DOHH2 (cell line): ENCODE measurements around the gene ZNRD2.

ENCODE experiments used
- H3F3A ChIP-seq: fragments of 200-600 bp; sonication (generic), shearing (Covaris generic); 2 replicates; pipeline ENCODE4 v1.6.0; 2016; ENCODE audit warnings: antibody characterized with exemption, mild to moderate bottlenecking; ENCODE audit not compliant: control insufficient read depth, insufficient read depth
- H3K27ac ChIP-seq: fragments of 200-600 bp; sonication (generic); 2 replicates; pipeline ENCODE4 v1.5.1; 2014; ENCODE audit warnings: low read depth, mild to moderate bottlenecking, low read length, moderate library complexity
- H3K27me3 ChIP-seq: fragments of 200-600 bp; sonication (generic); 2 replicates; pipeline ENCODE4 v1.6.1; 2014; ENCODE audit warnings: mild to moderate bottlenecking, low read length, mixed read lengths; ENCODE audit not compliant: control insufficient read depth
- H3K36me3 ChIP-seq: fragments of 200-600 bp; sonication (generic); 2 replicates; pipeline ENCODE4 v1.6.1; 2014; ENCODE audit warnings: mild to moderate bottlenecking, low read length, moderate library complexity, mixed read lengths; ENCODE audit not compliant: control insufficient read depth
- H3K4me1 ChIP-seq: fragments of 200-600 bp; sonication (generic); 2 replicates; pipeline ENCODE4 v1.6.1; 2014; ENCODE audit warnings: mild to moderate bottlenecking, low read length, mixed read lengths; ENCODE audit not compliant: control insufficient read depth
- H3K4me2 ChIP-seq: fragments of 200-600 bp; sonication (generic); 2 replicates; pipeline ENCODE4 v1.6.0; 2014; ENCODE audit warnings: mild to moderate bottlenecking, low read length, moderate library complexity
- H3K4me3 ChIP-seq: fragments of 200-600 bp; sonication (generic); 2 replicates; pipeline ENCODE4 v1.5.1; 2014; ENCODE audit warnings: mild to moderate bottlenecking, low read length, mixed read lengths
- H3K79me2 ChIP-seq: fragments of 200-600 bp; sonication (generic); 2 replicates; pipeline ENCODE4 v1.6.1; 2014; ENCODE audit warnings: mild to moderate bottlenecking, low read length, mixed read lengths; ENCODE audit not compliant: control insufficient read depth
- H3K9me2 ChIP-seq: fragments of 200-600 bp; sonication (generic); replicated peaks from 2 replicates; pipeline ENCODE4 v1.6.1; 2014; ENCODE audit warnings: mild to moderate bottlenecking, low read length, mixed read lengths; ENCODE audit not compliant: control insufficient read depth
- H3K9me3 ChIP-seq: fragments of 200-600 bp; sonication (generic); 2 replicates; pipeline ENCODE4 v1.6.1; 2014; ENCODE audit warnings: antibody characterized with exemption, low read length, mixed read lengths; ENCODE audit not compliant: control insufficient read depth, insufficient read depth
- H4K20me1 ChIP-seq: fragments of 200-600 bp; sonication (generic); 2 replicates; pipeline ENCODE4 v1.6.0; 2014; ENCODE audit warnings: low read depth, mild to moderate bottlenecking, antibody characterized with exemption, low read length, moderate library complexity; ENCODE audit not compliant: control insufficient read depth, insufficient read depth
- EZH2phosphoT487 ChIP-seq: fragments of 200-600 bp; sonication (generic); IDR thresholded peaks from 2 replicates; pipeline ENCODE4 v1.6.1; 2017; ENCODE audit warnings: borderline replicate concordance, mild to moderate bottlenecking, antibody characterized with exemption, low read length, moderate library complexity, mixed read lengths
- TF ChIP-seq, protein P1 (sequence below): fragments of 200-600 bp; sonication (generic); IDR thresholded peaks from one replicate; pipeline ENCODE4 v1.5.1; 2014; ENCODE audit warnings: antibody characterized with exemption, mild to moderate bottlenecking, low read depth, low read length; ENCODE audit not compliant: poor library complexity, severe bottlenecking

Gene ZNRD2

DNA sequence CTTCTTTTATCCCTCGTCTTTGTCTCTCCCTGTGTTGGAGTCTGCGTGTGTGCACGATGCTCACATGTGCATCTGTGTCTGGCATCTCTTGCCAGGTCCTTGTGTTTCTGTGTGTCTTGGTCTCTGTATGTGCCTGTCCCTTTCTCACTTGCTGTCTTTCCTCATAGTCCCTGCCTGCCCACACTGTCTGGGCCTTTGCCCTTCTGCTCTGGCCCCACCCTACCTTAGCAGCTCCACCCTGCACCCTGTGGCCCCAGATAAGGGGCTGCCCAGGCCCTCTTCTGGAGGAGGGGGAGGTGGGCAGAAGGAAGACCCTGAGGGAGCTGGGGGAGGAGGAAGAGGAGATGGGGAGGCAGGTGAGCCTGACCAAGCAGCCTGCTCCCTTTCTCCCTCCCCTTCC, 8.4 kb downstream of the ZNRD2 start:
- H3K4me2 ChIP-seq, result no peak overlapping the region
- no peak overlapping the region for H3K4me3 ChIP-seq
- no peak overlapping the region for H3K27ac ChIP-seq
- H3K36me3 ChIP-seq, result peaks cover 6% of the 10 kb centered on the region
- H4K20me1 ChIP-seq, result no peaks in the 10 kb centered on the region
- H3K27me3 ChIP-seq, result no peaks in the 10 kb centered on the region
- H3K9me2 ChIP-seq, result no peaks in the 10 kb centered on the region
- H3F3A ChIP-seq, result peaks cover 13% of the 10 kb centered on the region
- H3K79me2 ChIP-seq, result peaks cover 12% of the 10 kb centered on the region
- TF ChIP-seq EZH2phosphoT487, result no peak
- TF ChIP-seq, protein P1, sequence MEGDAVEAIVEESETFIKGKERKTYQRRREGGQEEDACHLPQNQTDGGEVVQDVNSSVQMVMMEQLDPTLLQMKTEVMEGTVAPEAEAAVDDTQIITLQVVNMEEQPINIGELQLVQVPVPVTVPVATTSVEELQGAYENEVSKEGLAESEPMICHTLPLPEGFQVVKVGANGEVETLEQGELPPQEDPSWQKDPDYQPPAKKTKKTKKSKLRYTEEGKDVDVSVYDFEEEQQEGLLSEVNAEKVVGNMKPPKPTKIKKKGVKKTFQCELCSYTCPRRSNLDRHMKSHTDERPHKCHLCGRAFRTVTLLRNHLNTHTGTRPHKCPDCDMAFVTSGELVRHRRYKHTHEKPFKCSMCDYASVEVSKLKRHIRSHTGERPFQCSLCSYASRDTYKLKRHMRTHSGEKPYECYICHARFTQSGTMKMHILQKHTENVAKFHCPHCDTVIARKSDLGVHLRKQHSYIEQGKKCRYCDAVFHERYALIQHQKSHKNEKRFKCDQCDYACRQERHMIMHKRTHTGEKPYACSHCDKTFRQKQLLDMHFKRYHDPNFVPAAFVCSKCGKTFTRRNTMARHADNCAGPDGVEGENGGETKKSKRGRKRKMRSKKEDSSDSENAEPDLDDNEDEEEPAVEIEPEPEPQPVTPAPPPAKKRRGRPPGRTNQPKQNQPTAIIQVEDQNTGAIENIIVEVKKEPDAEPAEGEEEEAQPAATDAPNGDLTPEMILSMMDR, result no peak
- peaks cover 34% of the 10 kb centered on the region for H3K4me1 ChIP-seq
- H3K9me3 ChIP-seq, result no peaks in the 10 kb centered on the region

DNA sequence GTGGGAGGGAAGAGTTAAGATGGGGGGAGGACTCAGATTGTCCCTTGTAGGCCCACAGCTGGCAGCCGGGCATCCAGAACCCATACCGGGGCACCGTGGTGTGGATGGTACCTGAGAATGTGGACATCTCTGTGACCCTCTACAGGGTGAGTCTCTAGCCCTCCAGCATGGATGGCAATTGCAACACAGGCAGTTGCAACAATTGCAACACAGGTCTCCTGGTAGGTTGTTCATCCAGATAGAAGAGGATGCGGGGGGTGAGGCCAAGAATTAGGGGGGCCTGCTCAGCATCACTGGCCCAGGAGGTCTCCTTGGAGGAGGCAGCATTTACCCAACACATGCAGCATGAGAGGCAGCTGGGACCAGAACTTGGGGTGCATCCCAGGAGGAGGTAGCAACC, 9.0 kb downstream of the ZNRD2 start:
- Histone ChIP-seq H3K4me2 (no peak overlapping the region), H3F3A (peaks cover 10% of the 10 kb centered on the region), H3K4me3 (no peak overlapping the region), H3K27me3 (no peaks in the 10 kb centered on the region), H4K20me1 (no peaks in the 10 kb centered on the region), H3K9me2 (no peaks in the 10 kb centered on the region), H3K27ac (no peak overlapping the region), H3K36me3 (peaks cover 3% of the 10 kb centered on the region), H3K9me3 (no peaks in the 10 kb centered on the region), H3K79me2 (peaks cover 10% of the 10 kb centered on the region), H3K4me1 (peaks cover 30% of the 10 kb centered on the region)
- TF ChIP-seq, protein P1, result no peak
- TF ChIP-seq EZH2phosphoT487, result no peak

DNA sequence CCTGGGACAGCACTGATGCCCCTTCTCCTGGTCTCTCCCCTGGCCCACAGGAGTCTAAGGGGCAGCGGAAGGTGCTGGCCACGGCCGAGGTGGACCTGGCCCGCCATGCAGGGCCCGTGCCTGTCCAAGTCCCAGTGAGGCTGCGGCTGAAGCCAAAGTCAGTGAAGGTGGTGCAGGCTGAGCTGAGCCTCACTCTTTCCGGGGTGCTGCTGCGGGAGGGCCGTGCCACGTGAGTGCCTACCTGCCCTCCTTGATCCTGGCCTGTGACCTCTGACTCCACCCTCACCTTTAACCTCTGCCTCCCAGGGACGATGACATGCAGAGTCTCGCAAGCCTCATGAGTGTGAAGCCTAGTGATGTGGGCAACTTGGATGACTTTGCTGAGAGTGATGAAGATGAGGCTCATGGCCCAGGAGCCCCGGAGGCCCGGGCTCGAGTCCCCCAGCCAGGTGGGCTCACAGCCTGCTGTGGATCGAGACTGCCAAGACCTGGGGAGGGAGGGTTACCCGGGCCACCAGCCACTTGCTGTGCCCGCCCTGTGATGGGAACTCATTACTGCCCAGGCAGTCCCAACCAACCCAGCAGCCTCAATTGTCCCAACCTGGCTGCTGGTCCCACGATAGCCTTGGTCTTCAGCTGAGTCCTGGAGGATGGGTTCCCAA, 9.9 kb downstream of the ZNRD2 start:
- Histone ChIP-seq H3K9me3 (no peaks in the 10 kb centered on the region), H3K4me2 (no peak overlapping the region), H3F3A (peaks cover 4% of the 10 kb centered on the region), H3K4me3 (no peak overlapping the region), H4K20me1 (no peaks in the 10 kb centered on the region), H3K27me3 (no peaks in the 10 kb centered on the region), H3K9me2 (no peaks in the 10 kb centered on the region), H3K79me2 (peaks cover 10% of the 10 kb centered on the region), H3K4me1 (peaks cover 23% of the 10 kb centered on the region), H3K27ac (no peak overlapping the region), H3K36me3 (peaks cover 3% of the 10 kb centered on the region)
- no peak for TF ChIP-seq EZH2phosphoT487
- TF ChIP-seq, protein P1, result no peak
